Heart left ventricle (tissue), 13 donors: ENCODE data around the gene CDH13.

ENCODE experiments used
- POLR2A ChIP-seq, 2 donors: fragments of 450-650 bp; IDR thresholded peaks; one replicate each; pipeline ENCODE4 v1.6.1; 2017; ENCODE audit warnings: antibody characterized with exemption in 2 of 2, mild to moderate bottlenecking in 2 of 2, moderate library complexity in 2 of 2
- TF ChIP-seq, protein P1 (sequence below), 12 donors: fragments of 200-600 bp; sonication (generic) in 4 of 12; IDR thresholded peaks; one replicate each; pipeline versions ENCODE4 v1.5.0 to v1.8.0; 2018 to 2022; ENCODE audit warnings: antibody characterized with exemption in 12 of 12, mild to moderate bottlenecking in 5 of 12
- donor health status: ischemic (EF 13 %, LVEDD 7.1; RV severe dilation, severe dysfunction).
- donor health status: DM: no; HTN: yes; CAD: no.
- donor health status: DM: no; HTN: no; CAD: no.
- donor health status: ischemic (EF 25% LVEDD 6.9; RV normal size, moderate dysfunction).
- donor health status: ischemic (EF 25% LVEDD 5.7; RV mildly dilated, moderate dysfunction).
- donor health status: ischemic (EF 35%, LVEDD 5.7; RV mildly dilated, moderate dysfunction).
- donor health status: nonischemic (EF 11% LVEDD 7.7; RV severe dilation, severe dysfunction).
- donor health status: DM: yes; HTN: yes; CAD: no.
- donor health status: PGD.
- donor health status: ischemic (EF 29% LVEDD 5.4; RV normal size, mild dysfunction).
- donor health status: nonischemic (EF 23%, LVEDD 6.1; RV moderate dilation, normal function).

DNA sequence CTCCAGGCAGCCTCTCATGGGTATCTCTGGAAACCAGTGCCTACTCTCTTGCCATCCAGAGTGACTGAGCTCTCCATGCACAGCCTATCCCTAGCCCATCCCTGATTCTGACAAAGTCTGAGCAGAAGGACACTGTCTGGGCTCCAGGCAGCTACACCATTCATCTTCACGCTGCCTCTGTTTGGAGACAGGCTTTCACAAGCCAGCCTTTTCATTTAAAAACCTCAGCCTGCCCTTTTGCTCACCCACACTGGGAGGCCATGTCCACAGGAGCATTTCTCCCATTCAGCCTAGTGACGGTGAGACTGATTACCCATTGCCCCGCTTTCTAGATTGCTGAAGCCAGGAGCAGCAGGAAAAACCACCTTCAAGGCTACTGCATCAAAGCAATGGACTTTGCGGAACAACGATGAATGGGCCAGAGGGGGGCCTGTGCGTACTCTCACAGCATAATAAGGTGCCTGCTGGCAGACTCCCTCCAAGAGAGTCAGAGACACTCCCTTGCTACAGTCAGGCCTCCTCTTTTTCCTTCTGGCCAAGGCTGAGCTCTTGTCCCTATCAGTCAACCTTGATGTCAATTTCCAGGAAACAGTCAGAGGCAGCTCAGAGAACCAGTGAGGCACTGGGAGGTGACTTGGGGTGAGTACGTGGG, 24.7 kb upstream of the CDH13 start:
- no peak for TF ChIP-seq POLR2A (IDR thresholded peaks at IDR 0.05)
- TF ChIP-seq, protein P1, sequence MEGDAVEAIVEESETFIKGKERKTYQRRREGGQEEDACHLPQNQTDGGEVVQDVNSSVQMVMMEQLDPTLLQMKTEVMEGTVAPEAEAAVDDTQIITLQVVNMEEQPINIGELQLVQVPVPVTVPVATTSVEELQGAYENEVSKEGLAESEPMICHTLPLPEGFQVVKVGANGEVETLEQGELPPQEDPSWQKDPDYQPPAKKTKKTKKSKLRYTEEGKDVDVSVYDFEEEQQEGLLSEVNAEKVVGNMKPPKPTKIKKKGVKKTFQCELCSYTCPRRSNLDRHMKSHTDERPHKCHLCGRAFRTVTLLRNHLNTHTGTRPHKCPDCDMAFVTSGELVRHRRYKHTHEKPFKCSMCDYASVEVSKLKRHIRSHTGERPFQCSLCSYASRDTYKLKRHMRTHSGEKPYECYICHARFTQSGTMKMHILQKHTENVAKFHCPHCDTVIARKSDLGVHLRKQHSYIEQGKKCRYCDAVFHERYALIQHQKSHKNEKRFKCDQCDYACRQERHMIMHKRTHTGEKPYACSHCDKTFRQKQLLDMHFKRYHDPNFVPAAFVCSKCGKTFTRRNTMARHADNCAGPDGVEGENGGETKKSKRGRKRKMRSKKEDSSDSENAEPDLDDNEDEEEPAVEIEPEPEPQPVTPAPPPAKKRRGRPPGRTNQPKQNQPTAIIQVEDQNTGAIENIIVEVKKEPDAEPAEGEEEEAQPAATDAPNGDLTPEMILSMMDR (IDR thresholded peaks at IDR 0.05): no peak
